Panc1 (cell line): ENCODE results near the gene PTPDC1. TPM values are rescaled to one million over a fixed set of nuclear protein-coding genes. Genes with fewer than 3 reads are reported as not detected.
"Not testable (repeated sequence)": the region's sequence is repeated elsewhere in the genome, so short reads cannot be mapped to it uniquely, and the experiment has no call there.

ENCODE experiments used
- ATAC-seq: fragments of 200-7000 bp; cut with Tn5 transposase; 2 replicates; pipeline ENCODE4 v1.9.1; 2020; ENCODE audit warnings: mild to moderate bottlenecking, moderate library complexity
- BruUV-seq: library from RNA; stranded (reverse); fragments of 400-500 nt; replicated peaks from 2 replicates; lab custom pipeline; 2021; lab: Mats Ljungman, UMichigan
- CTCF ChIA-PET: fragments of 300-600 bp; sonication (Branson Sonifier 250); formaldehyde crosslinking; loops from one replicate; lab custom pipeline; 2022; ENCODE audit warnings: antibody characterized with exemption; lab: Charles Lee
- POLR2A ChIA-PET: fragments of 300-600 bp; sonication (Branson Sonifier 250); formaldehyde crosslinking; loops from one replicate; lab custom pipeline; 2022; ENCODE audit warnings: antibody characterized with exemption; lab: Charles Lee
- DNase-seq: peaks from one replicate; pipeline ENCODE4 v3.0.0-alpha.2; 2010; ENCODE audit warnings: low read depth, low spot score
- H3K27ac ChIP-seq: 2 replicates; pipeline ENCODE4 v1.5.1; 2011; ENCODE audit warnings: mild to moderate bottlenecking, low read length, inconsistent platforms
- H3K27me3 ChIP-seq: fragments of 200-500 bp; sonication (Bioruptor generic); 2 replicates; pipeline ENCODE4 v1.6.0; 2014; ENCODE audit warnings: low read length, inconsistent platforms; ENCODE audit not compliant: control insufficient read depth, insufficient read depth
- H3K36me3 ChIP-seq: fragments of 200-500 bp; sonication (Bioruptor generic); 2 replicates; pipeline ENCODE4 v1.5.1; 2014; ENCODE audit warnings: inconsistent platforms, mild to moderate bottlenecking, low read length, moderate library complexity; ENCODE audit not compliant: control insufficient read depth, insufficient read depth
- H3K4me1 ChIP-seq: 2 replicates; pipeline ENCODE4 v1.5.1; 2011; ENCODE audit warnings: inconsistent platforms, mild to moderate bottlenecking, low read length, moderate library complexity; ENCODE audit not compliant: control insufficient read depth, insufficient read depth
- H3K4me3 ChIP-seq, 2 experiments: 2 replicates each; pipeline ENCODE4 v1.5.1; 2011 to 2012; ENCODE audit warnings: low read depth in 2 of 2, low read length in 2 of 2, mild to moderate bottlenecking in 2 of 2, inconsistent platforms in 1 of 2, moderate library complexity in 1 of 2
- H3K9me3 ChIP-seq: fragments of 200-500 bp; sonication (Bioruptor generic); 2 replicates; pipeline ENCODE4 v1.5.1; 2014; ENCODE audit warnings: low read depth, mild to moderate bottlenecking, inconsistent platforms, low read length, moderate library complexity; ENCODE audit not compliant: control insufficient read depth, insufficient read depth
- CTCF ChIP-seq: fragments of 450-650 bp; IDR thresholded peaks from 2 replicates; pipeline ENCODE4 v1.5.1; 2017; ENCODE audit warnings: mild to moderate bottlenecking
- POLR2AphosphoS5 ChIP-seq: IDR thresholded peaks from 2 replicates; pipeline ENCODE4 v1.6.1; 2012; ENCODE audit warnings: mild to moderate bottlenecking, low read depth, low read length, moderate library complexity
- REST ChIP-seq, 2 experiments: IDR thresholded peaks; 2 replicates each; pipeline ENCODE4 v1.6.1; 2011 to 2012; ENCODE audit warnings: low read depth in 2 of 2, control low read depth in 1 of 2, low read length in 1 of 2, mild to moderate bottlenecking in 1 of 2, moderate library complexity in 1 of 2; ENCODE audit not compliant: insufficient read depth in 1 of 2
- SIN3A ChIP-seq: IDR thresholded peaks from 2 replicates; pipeline ENCODE4 v1.6.1; 2012; ENCODE audit warnings: low read depth, mild to moderate bottlenecking, low read length, moderate library complexity, borderline replicate concordance; ENCODE audit not compliant: insufficient read depth
- TCF7L2 ChIP-seq: IDR thresholded peaks from 2 replicates; pipeline ENCODE4 v1.6.1; 2011; ENCODE audit warnings: mild to moderate bottlenecking, low read depth, low read length, inconsistent platforms
- in situ Hi-C: cut with HindIII; loops from 2 replicates; pipeline ENCODE4 v1.10.0; 2016; ENCODE audit warnings: low sequenced_read_pairs, low pct_unique_long_range_greater_than_20kb
- intact Hi-C: fragments of 100-400 bp; cut with micrococcal nuclease; formaldehyde crosslinking; loops from one replicate; pipeline ENCODE4 v1.10.0; 2022; ENCODE audit not compliant: unreplicated experiment
- total RNA-seq: library from RNA; stranded (reverse); gene quantifications from one replicate; pipeline ENCODE4 v1.2.1, GENCODE V29; 2021; ENCODE audit not compliant: unreplicated experiment

Gene PTPDC1
- total RNA-seq, 1 experiment from 2014 or later = 10.6 TPM

- Histone ChIP-seq H3K27me3 (no peaks in the 10 kb centered on the region), H3K27ac (no peak overlapping the region), H3K4me3 (no peak overlapping the region), H3K9me3 (no peaks in the 10 kb centered on the region), H3K4me1 (no peaks in the 10 kb centered on the region), H3K36me3 (no peaks in the 10 kb centered on the region)
- ChIA-PET CTCF (no interaction called here), POLR2A (no interaction called here)
- BruUV-seq = no TSS peak
- TF ChIP-seq POLR2AphosphoS5 (no peak), REST (IDR thresholded peaks at IDR 0.05; ENCODE audit: insufficient read depth in 1 of 2, low read depth in 2 of 2, low read length in 1 of 2) (no peak), TCF7L2 (no peak)
- ATAC-seq = no peak
- in situ Hi-C loops = no loop called here
- DNase-seq = no peak
- intact Hi-C loops = no loop called here
These were observed 28.6 kb downstream of the PTPDC1 start for GRCh38 chr9:94112716-94113465.

- H3K4me3 ChIP-seq, H3K4me1 ChIP-seq, DNase-seq, intact Hi-C loops, H3K27me3 ChIP-seq, H3K36me3 ChIP-seq, POLR2A ChIA-PET, H3K9me3 ChIP-seq, H3K27ac ChIP-seq, BruUV-seq, in situ Hi-C loops, CTCF ChIA-PET, ATAC-seq: not testable (repeated sequence)
These were observed 35.8 kb downstream of the PTPDC1 start for GRCh38 chr9:94120088-94120487.

GRCh38 chr9:94120854-94121376 lies 36.7 kb downstream of the PTPDC1 start:
- in situ Hi-C loops = no loop called here
- DNase-seq (no peak), ATAC-seq (no peak)
- CTCF ChIA-PET = no interaction called here
- Histone ChIP-seq H3K27ac (no peak overlapping the region), H3K9me3 (no peaks in the 10 kb centered on the region), H3K4me3 (no peak overlapping the region), H3K4me1 (no peaks in the 10 kb centered on the region), H3K36me3 (no peaks in the 10 kb centered on the region), H3K27me3 (no peaks in the 10 kb centered on the region)
- TF ChIP-seq TCF7L2 = no peak
- no peak for TF ChIP-seq SIN3A
- TF ChIP-seq REST (IDR thresholded peaks at IDR 0.05; ENCODE audit: insufficient read depth in 1 of 2, low read depth in 2 of 2, low read length in 1 of 2) = no peak
- no peak for TF ChIP-seq POLR2AphosphoS5
- no peak for TF ChIP-seq CTCF
- BruUV-seq = no TSS peak
- intact Hi-C loops = no loop called here
- POLR2A ChIA-PET = no interaction called here
